HG03060 (cell line): Measurements from ENCODE around the gene CCDC185.
"Not testable (repeated sequence)": the region's sequence is repeated elsewhere in the genome, so short reads cannot be mapped to it uniquely, and the experiment has no call there.

Experiments
- ATAC-seq: cut with Tn5 transposase; IDR thresholded peaks from one replicate; pipeline ENCODE4 v1.9.1; 2021; ENCODE audit warnings: low read depth, moderate number of reproducible peaks; ENCODE audit not compliant: unreplicated experiment

The CCDC185 gene

DNA sequence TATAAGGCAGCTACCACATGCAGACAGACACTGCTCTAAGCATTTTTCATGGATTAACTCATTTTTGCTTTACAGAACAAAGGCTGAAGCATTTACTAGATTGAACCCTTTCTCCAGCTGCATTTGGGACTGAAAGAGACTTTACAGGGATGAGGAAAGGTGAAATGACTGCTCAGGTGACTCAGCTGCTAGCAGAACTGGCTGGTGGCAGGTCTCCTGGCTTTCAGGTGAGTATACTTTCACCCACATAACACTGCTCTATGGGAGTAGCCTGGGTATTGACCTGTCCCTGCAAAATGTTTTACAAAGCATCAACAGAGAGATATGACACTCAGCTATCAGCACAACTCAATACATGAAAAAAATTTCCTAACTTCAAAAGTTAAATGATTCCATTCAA is 2.6 kb upstream of the CCDC185 start:
- no peak for ATAC-seq

DNA sequence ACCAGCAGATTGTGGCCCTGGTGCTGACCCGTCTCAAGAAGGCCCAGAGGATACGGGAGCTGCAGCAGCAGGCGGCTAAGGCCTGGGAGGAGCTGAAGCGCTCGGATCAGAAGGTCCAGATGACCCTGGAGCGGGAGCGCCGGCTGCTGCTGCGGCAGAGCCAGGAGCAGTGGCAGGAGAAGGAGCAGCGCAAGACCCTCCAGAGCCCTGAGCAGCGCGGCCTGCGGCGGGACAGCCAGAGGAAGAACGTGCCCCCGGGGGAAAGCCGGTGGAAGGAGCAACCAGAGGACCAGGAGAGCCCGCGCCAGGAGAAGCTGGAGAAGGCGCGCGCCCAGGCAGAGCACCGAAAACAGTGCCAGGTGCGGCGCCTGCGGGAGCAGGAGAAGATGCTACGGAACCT is 1.0 kb downstream of the CCDC185 start:
- ATAC-seq: no peak

DNA sequence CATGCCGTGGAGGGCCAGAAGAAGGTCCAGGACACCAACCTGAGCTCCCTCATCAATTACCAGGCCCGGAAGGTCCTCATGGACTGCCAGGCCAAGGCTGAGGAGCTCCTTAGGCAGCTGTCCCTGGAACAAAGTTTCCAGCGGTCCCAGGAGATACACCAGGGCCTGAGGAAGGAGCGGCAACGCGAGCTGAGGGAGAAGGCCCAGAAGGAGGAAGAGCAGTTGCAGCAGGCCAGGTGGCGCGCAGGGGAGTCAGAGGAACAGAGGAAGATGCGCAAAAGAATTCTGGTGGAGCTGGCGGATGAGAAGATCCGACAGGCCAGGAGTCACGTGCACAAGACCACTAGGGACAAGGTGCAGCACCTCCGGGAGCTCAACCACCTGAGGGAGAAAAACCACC is 1.5 kb downstream of the CCDC185 start:
- no peak for ATAC-seq

DNA sequence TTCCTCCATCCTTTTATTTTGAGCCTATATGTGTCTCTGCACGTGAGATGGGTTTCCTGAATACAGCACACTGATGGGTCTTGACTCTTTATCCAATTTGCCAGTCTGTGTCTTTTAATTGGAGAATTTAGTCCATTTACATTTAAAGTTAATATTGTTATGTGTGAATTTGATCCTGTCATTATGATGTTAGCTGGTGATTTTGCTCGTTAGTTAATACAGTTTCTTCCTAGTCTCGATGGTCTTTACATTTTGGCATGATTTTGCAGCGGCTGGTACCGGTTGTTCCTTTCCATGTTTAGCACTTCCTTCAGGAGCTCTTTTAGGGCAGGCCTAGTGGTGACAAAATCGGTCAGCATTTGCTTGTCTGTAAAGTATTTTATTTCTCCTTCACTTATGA is 6.2 kb downstream of the CCDC185 start:
- not testable (repeated sequence) for ATAC-seq

DNA sequence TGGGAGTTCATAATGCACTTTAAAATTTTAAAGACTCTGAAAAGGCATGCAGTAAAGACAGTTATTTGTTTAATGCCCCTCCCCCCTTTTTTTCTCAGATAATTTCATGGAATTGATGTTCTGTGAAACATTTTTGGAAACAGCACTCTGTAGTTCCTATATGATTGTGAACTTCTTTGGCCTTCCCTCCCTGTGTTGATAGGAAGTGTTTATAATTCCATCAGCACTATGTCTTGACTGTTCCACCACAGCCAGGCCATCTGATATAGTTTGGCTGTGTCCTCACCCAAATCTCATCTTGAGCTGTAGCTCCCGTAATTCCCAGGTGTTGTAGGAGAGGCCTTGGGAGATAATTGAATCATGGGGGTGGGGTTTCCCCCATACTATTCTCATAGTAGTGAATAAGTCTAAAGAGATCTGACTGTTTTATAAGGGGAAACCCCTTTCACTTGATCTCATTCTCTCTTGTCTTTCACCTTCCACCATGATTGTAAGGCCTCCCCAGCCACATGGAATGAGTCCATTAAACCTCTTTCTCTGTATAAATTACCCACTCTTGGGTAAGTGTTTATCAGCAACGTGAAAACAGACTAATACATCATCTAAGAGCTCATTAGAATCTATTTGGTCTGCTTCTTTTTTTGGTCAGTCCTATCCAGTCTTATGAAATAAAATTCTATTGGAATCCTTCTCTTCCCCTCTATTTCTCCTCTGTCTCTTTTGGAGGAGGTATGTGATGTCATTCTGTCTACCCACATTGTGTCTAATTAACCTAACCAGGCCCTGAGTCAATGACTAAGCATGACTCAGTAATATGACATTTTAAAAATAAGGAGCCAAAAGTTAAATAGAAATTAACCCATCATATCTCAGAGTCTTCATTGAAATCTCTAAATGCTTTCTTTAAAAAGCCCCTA is 8.9 kb downstream of the CCDC185 start:
- ATAC-seq: no peak

DNA sequence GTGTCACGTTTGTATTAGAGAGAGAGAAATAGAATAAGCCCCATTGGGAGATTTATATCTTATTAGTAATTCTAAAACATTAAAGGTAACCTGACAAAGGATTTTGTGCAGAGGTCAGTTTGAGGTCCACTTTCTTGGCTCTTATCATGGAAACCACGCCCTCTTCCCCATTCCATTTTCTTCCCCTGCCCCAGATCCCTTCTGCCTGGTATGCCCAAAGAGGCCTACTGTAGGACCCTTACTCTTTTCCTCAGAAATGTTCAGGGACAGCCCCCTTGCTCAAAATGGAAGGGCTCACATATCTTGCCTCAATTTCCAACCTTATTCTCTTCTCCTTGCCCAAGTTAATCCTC is 9.6 kb downstream of the CCDC185 start:
- ATAC-seq: no peak

DNA sequence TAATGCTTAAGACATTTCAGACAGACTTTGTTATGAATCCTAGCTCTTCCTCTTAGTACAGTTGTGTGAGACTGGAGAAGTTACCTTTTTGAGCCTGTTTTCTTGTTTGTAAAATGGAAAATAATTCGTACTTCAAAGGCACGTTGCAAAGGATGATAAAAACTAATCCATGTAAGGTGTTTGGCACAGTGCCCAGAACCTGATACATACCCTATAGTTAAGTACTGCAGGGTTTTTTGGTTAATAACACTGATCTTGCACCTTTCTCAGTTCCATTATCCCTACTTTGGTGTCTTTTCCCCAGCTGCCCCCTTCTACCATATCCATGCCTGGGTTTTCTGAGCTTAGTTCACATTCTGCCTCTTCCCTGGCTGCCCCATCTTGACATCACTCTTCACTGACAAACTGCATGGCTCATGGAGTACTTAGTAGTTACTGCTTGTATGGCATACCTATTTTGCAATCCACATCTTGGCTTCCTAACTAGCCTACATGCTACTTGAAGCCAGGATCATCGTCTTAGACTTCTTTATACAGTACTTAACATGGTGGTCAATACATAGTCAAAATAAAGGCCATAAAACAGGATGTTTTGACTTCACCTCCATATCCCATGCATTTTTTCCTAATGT is 10.1 kb downstream of the CCDC185 start:
- ATAC-seq: no peak

DNA sequence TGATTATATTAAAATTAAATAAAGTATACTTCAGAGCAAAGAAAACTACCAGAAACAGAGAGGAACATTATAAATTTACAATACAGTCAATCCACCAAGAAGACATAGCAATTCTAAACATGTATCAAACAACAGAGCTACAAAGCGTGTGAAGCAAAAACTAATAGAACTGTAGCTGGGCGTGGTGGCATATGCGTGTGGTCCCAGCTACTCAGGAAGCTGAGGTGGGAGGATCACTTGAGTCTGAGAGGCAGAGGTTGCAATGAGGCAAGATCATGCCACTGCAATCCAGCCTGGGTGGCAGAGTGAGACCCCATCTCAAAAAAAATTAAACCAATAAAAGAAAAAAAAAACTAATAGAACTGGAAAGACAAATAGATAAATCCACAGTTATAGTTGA is 12.3 kb downstream of the CCDC185 start:
- no peak for ATAC-seq

DNA sequence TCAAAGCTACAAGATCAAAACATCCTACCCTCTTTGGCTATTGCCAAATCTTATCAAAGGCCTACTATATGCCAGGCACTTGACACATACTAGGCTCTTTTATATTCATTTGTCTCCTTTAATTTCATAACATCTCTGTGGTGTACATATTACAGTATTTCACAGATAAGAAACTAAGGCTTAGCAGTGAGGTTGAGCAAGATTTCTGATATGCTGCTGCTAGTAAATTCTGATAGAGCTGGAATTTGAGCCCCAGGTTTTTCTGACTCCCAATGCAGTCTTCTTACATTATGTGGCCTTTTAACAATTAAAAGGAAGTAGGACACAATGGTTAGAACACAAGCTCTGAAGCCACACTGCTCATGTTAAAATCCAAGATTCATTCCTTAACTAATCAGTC is 16.8 kb downstream of the CCDC185 start:
- no peak for ATAC-seq

DNA sequence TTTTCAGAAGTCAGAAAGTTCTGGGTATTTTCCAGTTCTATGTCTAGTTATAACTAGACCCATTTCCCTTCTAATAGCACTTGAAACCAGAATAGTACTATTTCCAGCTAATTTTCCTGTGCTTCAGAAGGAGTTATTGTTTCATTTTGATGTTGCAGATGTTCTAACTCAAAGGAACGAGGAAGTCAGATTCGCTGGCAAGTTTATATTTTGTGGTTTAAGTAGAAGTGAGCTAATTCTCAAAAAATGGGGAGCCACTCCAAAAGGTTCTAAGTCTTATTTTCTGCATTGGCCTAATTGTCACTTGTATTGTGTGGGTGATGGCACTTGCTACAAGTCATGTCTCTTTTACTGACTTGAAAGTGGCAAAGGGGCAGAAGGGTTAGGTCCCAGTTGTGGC is 18.1 kb downstream of the CCDC185 start:
- no peak for ATAC-seq

DNA sequence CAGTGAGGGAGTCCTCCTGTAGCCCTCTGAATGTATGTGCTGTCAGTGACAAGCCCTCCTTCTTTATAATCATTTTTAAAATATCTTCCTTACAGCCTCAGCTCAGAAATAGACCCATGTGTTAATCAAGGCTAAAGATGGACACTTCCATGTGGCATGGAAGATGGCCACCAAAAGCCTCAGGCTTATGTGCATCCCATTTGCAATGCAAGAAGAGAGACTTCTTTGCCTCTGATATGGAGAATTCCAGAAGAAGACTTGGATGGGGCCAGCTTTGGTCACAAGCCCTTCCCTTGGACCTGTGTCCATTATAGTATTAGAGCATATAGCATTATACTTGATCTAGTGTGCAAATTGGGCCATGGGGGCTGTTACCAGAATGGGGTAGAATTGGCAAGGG is 18.5 kb downstream of the CCDC185 start:
- ATAC-seq: no peak

DNA sequence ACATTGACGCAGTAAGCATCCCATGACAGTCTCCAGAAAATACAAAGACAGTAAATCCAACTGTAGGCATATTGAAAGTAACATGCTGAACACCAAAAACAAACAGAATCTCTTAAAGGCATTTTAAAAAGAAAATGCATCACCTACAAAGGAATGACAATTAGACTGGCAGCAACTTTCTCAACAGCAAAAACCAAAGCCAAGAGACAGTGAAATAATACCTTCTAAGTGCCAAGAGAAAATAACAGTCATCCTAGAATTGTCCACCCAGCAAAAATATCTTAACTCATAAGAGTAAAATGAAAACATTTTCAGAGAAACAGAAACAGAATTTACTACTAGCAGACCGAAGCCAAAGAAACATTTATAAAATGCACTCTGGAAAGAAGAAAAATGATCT is 20.0 kb downstream of the CCDC185 start:
- no peak for ATAC-seq

DNA sequence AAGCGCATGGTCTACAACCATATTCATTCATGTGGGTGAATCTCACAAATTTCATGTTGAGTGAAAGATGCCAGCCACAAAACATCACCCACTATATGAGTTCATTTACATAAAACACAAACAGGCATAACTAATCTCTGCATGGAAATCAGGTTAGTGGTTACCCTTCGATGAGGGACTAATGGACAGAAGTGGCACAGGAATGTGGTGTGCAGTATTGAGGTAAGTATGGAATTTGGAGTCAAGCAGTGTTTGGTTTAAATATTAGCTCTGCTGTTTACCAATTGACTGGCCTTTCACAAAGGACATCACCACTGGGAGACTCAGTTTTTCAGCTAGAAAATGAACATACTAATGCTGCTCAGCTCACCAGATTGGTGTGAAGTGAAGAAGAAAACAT is 24.2 kb downstream of the CCDC185 start:
- ATAC-seq: no peak

DNA sequence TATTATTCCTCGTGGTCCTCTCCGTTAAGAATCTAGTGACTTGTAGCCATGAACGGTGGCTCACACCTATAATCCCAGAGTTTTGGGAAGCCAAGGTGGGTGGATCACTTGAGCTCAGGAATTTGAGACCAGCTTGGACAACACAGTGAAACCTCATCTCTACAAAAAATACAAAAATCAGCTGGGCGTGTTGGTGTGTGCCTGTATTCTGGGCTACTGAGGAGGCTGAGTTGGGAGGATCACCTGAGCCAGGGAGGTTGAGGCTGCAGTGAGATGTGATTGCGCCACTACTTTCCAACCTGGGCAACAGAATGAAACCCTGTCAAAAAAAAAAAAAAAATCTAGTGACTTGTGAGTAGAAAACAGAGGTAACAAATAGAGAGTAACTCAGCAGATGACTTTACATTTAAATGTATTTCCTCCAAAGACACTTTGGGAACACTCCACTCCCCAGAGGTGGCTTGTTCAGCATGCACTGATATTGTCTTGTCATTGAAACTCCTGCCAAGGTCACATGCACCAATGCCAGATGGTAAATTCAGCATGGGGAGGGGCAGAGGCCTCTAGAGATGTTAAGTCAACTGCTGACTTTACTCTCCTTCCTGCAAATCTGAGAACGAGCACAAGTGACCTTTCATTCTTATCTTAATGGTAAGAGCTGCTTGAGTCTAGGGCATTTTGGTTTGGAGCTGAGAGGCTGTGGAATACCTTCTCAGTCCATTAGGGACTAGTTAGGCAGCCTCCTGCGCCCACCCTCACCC is 24.9 kb downstream of the CCDC185 start:
- no peak for ATAC-seq

DNA sequence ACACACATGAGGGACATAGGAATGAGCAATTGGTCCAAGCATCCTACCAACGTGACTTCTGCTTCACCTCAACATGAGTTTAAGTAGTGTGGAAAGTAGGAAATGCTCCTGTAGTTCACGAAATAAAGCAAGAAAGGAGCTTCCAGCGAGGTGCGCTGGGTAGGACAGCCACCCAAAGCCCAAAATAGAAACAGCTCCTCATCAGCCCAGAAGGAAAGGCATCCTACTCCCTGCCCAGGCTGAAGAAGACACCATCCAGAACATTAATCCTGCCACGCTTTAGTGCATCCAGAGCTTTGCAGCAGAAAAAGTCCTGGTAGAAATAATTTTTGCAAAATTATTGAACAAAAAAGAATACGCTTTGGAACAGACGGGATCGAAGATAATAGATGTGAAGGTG is 25.9 kb downstream of the CCDC185 start:
- no peak for ATAC-seq

DNA sequence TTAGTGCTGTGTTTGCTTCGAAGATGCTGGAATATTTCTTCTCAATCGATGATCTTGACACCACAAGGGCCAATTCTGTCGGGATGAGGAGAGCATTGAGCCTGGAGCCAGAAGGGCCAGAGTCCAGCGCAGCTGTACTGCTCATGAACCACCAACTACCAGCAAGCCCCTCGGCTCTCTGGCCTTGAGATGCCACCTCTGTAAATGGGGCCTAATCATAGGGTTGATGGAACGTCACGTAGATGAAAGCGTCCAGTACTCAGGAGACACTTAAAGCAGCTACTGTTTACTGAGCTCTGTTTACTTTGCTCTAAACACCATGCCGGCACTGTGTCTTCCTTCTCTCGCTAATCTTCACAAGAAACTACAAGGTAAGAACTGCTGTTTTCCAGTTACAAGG is 26.3 kb downstream of the CCDC185 start:
- ATAC-seq: no peak

DNA sequence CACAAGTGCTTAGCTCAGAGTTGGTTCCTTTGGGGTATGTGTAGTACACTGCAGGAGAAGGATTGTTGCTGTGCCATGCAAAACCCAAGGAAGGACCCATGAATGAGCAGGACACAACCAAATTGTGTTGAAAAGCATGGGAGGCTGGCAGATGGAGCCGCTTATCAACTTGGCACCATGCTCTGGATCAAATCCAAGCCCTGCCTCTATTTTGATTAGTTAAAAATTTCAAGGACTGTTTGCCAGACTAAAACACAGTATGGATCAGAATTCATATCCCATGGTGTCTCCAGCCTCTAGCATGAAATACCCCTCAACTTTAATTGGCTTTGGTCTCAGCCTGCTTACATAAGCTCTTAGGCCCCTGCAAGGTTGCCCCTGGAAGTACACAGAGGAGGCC is 27.8 kb downstream of the CCDC185 start:
- no peak for ATAC-seq

DNA sequence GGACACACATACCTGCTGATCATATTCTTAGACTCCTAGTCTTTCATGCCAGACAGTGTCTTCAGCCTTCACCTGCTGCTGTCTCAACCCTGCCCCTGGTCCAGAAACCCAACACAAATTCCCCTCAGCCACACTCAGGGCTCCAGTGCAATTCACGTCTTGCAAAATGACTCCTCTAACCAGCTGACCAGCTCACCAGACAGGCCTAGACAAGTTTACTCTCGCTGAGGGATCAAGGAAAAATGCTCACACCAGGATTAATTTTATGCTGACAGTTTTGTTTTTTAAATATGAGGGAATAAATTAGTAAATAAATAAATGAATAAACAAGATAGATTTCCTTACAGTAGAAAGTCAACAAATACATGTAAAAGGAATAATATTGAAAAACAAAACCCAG is 28.5 kb downstream of the CCDC185 start:
- ATAC-seq: no peak

DNA sequence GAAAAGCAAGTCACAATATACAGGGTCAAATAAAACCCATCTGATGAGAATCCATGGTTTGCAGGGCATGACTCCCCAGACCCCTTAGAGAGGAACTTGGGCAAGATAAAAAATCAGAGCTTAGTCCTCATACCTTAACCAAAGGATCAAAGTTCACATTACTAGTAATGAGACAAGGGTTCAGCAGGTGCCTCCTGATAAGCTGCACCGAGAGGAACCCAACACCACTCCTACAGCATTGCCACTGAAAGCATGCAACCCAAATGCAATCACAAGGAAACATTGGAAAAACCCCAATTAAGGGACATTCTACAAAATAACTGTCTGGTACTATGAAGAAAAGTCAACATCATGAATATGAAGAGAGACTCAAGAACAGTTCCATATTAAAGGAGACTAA is 29.7 kb downstream of the CCDC185 start:
- no peak for ATAC-seq

DNA sequence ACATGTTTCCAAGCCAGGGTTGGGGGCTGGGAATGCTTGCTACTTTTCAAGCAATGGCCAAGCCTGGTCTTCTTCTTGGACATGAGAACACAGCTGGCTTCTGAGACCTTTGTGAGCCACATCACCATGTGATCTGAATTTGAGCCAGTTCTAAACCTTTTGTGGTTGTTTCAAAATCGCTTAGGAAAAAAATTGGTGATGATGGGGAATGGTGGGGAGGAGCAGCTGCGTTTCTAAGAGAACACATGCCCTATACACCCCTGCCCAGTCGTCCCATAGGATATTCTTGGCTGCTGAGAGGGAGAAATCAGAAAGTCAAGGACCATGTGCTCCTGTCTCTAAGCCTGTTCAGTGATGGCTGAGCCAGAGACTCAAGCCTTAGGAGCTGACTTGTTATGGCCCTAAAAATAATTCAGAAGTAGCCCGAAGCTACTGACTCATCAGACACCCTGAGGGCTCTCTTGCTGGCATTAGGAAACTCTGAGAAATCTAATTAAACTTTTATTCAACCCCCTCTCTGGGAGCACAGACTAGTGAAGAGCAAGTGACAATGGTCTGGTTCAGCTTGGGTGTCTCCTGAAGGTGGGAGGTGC is 30.5 kb downstream of the CCDC185 start:
- ATAC-seq: no peak

DNA sequence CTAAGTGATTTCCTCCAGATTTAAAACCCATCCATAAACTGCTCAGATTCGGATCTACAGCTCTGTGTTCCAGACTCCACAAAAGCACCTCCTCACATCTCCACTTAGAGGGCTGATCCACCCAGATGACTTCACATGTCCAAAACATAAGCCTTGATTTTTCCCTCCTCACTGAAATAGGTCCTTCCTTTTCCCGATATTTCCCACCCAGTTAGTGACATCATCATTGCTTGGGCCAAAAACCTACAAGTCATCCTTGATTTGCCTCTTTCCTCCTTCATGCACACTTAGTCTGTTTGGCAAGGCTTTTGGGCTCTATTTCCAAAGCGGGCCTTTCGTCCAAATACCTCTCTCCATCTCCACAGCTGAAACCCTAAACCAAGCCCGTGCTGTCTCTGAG is 32.3 kb downstream of the CCDC185 start:
- ATAC-seq: no peak
